Body of pancreas (tissue), 4 donors: ENCODE data around the gene BMP6.

ENCODE experiments used
- CTCF ChIP-seq, 7 experiments: fragments of 450-650 bp in 4 of 7; fragments of 200-600 bp in 3 of 7; sonication (generic) in 3 of 7; IDR thresholded peaks; one replicate each; pipeline ENCODE4 v1.5.1; 2016 to 2019; ENCODE audit warnings: antibody characterized with exemption in 7 of 7
- POLR2A ChIP-seq, 3 donors: fragments of 450-650 bp; IDR thresholded peaks; one replicate each; pipeline ENCODE4 v1.6.1; 2016; ENCODE audit warnings: antibody characterized with exemption in 3 of 3, mild to moderate bottlenecking in 2 of 3

- TF ChIP-seq CTCF (IDR thresholded peaks at IDR 0.05) (no peak), POLR2A (IDR thresholded peaks at IDR 0.05) (no peak)
Measured at GRCh38 chr6:7747016-7747415, 21.1 kb downstream of the BMP6 start.
